Right lobe of liver (tissue), 6 donors: ENCODE measurements around the gene PRKCZ. TPM values are rescaled to one million over a fixed set of nuclear protein-coding genes. Genes with fewer than 3 reads are reported as not detected.
"Not testable (repeated sequence)": the region's sequence is repeated elsewhere in the genome, so short reads cannot be mapped to it uniquely, and the experiment has no call there.

Experiments
- ATAC-seq, 4 donors: fragments of 200-7000 bp; cut with Tn5 transposase; one replicate each; pipeline ENCODE4 v1.9.1; 2020; ENCODE audit warnings: mild to moderate bottlenecking in 4 of 4, moderate library complexity in 4 of 4
- DNase-seq, 3 donors: peaks; one replicate each; pipeline ENCODE4 v3.0.0-alpha.2; 2020
- H3K27ac ChIP-seq, 3 donors: fragments of 200-600 bp; one replicate each; pipeline ENCODE4 v1.8.0; 2022
- H3K27me3 ChIP-seq, 2 donors: fragments of 200-600 bp; one replicate each; pipeline ENCODE4 v1.8.0; 2022
- H3K36me3 ChIP-seq, 4 donors: fragments of 200-600 bp; sonication (generic) in 1 of 4; one replicate each; pipeline versions ENCODE4 v1.5.1 to v1.8.0; 2017 to 2022; ENCODE audit warnings: control low read depth in 1 of 4
- H3K4me1 ChIP-seq, 4 donors: fragments of 200-600 bp; sonication (generic) in 1 of 4; one replicate each; pipeline versions ENCODE4 v1.5.1 to v1.8.0; 2017 to 2022; ENCODE audit warnings: control low read depth in 1 of 4
- H3K4me3 ChIP-seq, 3 donors: fragments of 200-600 bp; one replicate each; pipeline ENCODE4 v1.8.0; 2022
- H3K9me3 ChIP-seq, 4 donors: fragments of 200-600 bp; sonication (generic) in 1 of 4; one replicate each; pipeline versions ENCODE4 v1.5.1 to v1.8.0; 2017 to 2022; ENCODE audit warnings: control low read depth in 1 of 4
- POLR2A ChIP-seq: fragments of 450-650 bp; IDR thresholded peaks from one replicate; pipeline ENCODE4 v1.6.1; 2017; ENCODE audit warnings: antibody characterized with exemption, mild to moderate bottlenecking
- WGBS: methylation state at CpG from one replicate; pipeline ENCODE4 v1.1.6; 2018; ENCODE audit warnings: low coverage, low lambda C conversion rate; ENCODE audit not compliant: insufficient coverage; ENCODE audit errors: missing lambda C conversion rate; 5-methylcytosine and 5-hydroxymethylcytosine counted together
- intact Hi-C, 2 donors: fragments of 100-400 bp; cut with DNase I; formaldehyde crosslinking; loops; one replicate each; pipeline versions ENCODE4 v1.11.2 to v1.14.1; 2022
- total RNA-seq, 6 experiments: library from RNA; depleted of rRNA in 2 of 6; stranded (reverse); fragments of >200 nt in 2 of 6; fragmentation: NEBNext Ultra II Directional in 3 of 6; extraction: Animal tissue kit (Norgen Biotek cat#: 25700) in 3 of 6; gene quantifications; one replicate each; pipeline versions ENCODE4 v1.1.0 to v1.2.4, GENCODE V29; 2016 to 2023
- TF ChIP-seq, protein P1 (sequence below), 4 donors: fragments of 200-600 bp in 3 of 4; fragments of 450-650 bp in 1 of 4; IDR thresholded peaks; one replicate each; pipeline versions ENCODE4 v1.5.1 to v1.8.0; 2016 to 2022; ENCODE audit warnings: antibody characterized with exemption in 4 of 4, mild to moderate bottlenecking in 2 of 4
- donor health status: DM: no; HTN: yes; CAD: no.
- donor health status: DM: no; HTN: no; CAD: no.
- donor health status: DM: no; HTN: no; CAD: no.
- donor health status: DM: no; HTN: yes; CAD: no.
- donor health status: DM: no; HTN: yes; CAD: no.

Gene PRKCZ
- total RNA-seq, 6 experiments from 2014 or later, result 10.3 to 20.1 (median 15.8) TPM

DNA sequence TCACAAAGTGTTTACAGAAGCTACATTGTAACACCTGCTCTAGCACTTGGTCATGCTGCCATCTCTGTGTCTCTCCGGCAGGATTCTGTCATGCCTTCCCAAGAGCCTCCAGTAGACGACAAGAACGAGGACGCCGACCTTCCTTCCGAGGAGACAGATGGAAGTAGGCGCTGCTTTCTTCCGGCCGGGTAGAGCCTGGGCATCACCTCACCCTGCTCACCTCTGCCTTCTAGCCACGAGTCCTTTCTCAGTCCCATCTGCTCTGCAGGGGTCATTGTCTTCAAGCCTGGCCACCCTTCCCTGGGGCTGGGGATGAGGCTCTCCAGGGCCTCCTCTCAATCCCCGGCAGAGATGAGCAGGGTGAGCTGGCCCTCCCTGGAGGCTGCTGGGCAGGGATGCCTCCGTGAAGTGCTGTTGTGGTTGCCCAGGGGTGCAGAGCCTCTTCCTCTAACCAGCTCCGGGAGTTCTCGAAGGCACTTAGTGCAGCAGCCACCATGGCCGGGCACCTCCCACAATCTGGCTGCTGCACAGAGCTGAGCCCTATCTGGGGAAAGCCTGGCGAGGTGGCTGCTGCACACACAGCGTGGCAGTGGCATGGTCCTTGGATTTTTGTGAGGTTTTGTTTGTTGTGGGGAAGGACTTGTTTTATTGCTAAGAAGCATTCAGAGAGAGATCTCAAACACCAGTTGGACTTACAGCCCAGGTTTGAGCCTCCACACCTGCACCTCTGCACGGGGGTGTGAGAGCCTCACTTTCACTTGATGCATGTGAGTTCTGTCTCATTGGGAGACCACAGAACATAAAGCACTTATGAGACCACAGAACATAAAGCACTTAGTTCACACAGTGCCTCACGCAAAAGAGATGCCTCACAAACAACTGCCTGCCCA is 96.0 kb downstream of the PRKCZ start:
- DNase-seq (peak in 1 of 3 donors; percentile 48), ATAC-seq (no peak)
- WGBS, result 94% methylated on average over 10 of the region's 19 CpGs

GRCh38 chr1:2146836-2147517 is 96.8 kb downstream of the PRKCZ start:
- WGBS, result 92% methylated on average over 11 of the region's 11 CpGs

More for the DNA sequence above, 96.0 kb downstream of the PRKCZ start:
- peaks cover 0 to 8% (median 0%) of the 10 kb centered on the region in 4 donors for H3K36me3 ChIP-seq
- TF ChIP-seq POLR2A, result no peak
- TF ChIP-seq, protein P1, sequence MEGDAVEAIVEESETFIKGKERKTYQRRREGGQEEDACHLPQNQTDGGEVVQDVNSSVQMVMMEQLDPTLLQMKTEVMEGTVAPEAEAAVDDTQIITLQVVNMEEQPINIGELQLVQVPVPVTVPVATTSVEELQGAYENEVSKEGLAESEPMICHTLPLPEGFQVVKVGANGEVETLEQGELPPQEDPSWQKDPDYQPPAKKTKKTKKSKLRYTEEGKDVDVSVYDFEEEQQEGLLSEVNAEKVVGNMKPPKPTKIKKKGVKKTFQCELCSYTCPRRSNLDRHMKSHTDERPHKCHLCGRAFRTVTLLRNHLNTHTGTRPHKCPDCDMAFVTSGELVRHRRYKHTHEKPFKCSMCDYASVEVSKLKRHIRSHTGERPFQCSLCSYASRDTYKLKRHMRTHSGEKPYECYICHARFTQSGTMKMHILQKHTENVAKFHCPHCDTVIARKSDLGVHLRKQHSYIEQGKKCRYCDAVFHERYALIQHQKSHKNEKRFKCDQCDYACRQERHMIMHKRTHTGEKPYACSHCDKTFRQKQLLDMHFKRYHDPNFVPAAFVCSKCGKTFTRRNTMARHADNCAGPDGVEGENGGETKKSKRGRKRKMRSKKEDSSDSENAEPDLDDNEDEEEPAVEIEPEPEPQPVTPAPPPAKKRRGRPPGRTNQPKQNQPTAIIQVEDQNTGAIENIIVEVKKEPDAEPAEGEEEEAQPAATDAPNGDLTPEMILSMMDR (IDR thresholded peaks at IDR 0.05), result no peak
- intact Hi-C loops, result no loop called here
- H3K27ac ChIP-seq, result no peak overlapping the region
- H3K27me3 ChIP-seq, result no peaks in the 10 kb centered on the region
- no peaks in the 10 kb centered on the region for H3K4me1 ChIP-seq
- no peak overlapping the region for H3K4me3 ChIP-seq
- H3K9me3 ChIP-seq, result no peaks in the 10 kb centered on the region

GRCh38 chr1:2147869-2148268 is 97.7 kb downstream of the PRKCZ start:
- H3K4me3 ChIP-seq, H3K9me3 ChIP-seq, ATAC-seq, H3K27me3 ChIP-seq, H3K4me1 ChIP-seq, H3K27ac ChIP-seq, DNase-seq, H3K36me3 ChIP-seq, intact Hi-C loops: not testable (repeated sequence)
- 95% methylated on average over 5 of the region's 5 CpGs for WGBS

More at GRCh38 chr1:2146836-2147517, 96.8 kb downstream of the PRKCZ start:
- H3K36me3 ChIP-seq, result peaks cover 0 to 8% (median 0%) of the 10 kb centered on the region in 4 donors
- TF ChIP-seq, protein P1 (IDR thresholded peaks at IDR 0.05), result no peak
- TF ChIP-seq POLR2A, result no peak
- H3K27ac ChIP-seq, result no peak overlapping the region
- no peak overlapping the region for H3K4me3 ChIP-seq
- no peaks in the 10 kb centered on the region for H3K9me3 ChIP-seq
- ATAC-seq, result no peak
- intact Hi-C loops, result no loop called here
- H3K4me1 ChIP-seq, result no peaks in the 10 kb centered on the region
- no peaks in the 10 kb centered on the region for H3K27me3 ChIP-seq
- DNase-seq, result no peak

DNA sequence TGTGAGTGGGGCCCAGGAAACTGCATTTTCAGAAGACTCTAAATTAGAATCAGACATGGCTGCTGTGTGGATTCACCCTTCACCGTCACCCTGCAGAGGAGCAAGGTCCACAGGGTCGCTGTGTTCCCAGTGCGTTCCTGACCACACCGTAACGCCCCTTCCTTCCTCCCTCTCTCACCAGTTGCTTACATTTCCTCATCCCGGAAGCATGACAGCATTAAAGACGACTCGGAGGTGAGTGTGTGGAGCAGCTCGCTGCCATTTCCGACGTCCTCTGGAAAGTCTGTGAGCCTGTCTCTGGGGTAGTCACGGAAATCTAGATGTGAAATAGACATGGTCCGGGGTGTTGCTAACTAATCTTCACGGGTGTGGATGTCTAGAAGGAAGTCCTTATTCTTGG is 98.5 kb downstream of the PRKCZ start:
- no peak for TF ChIP-seq POLR2A
- TF ChIP-seq, protein P1 (IDR thresholded peaks at IDR 0.05), result no peak
- intact Hi-C loops, result no loop called here
- ATAC-seq, result peak; percentile 67 to 80 (median 72)

DNA sequence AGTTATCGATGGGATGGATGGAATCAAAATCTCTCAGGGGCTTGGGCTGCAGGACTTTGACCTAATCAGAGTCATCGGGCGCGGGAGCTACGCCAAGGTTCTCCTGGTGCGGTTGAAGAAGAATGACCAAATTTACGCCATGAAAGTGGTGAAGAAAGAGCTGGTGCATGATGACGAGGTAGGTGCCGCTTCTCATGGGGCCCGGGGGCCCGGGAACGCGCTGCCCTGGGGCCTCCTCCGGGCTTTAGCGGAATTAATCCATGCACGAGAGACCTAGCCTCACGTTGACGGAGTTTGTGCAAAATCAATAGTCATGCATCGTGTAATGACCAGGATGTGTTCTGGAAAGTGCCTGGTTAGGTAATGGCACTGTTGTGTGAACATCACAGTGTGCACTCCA is 100.6 kb downstream of the PRKCZ start:
- H3K36me3 ChIP-seq, result peaks cover 0 to 8% (median 0%) of the 10 kb centered on the region in 4 donors
- no peak for ATAC-seq
- no peaks in the 10 kb centered on the region for H3K9me3 ChIP-seq
- H3K4me3 ChIP-seq, result no peak overlapping the region
- no peak overlapping the region for H3K27ac ChIP-seq
- intact Hi-C loops, result no loop called here
- no CpG with 5 or more reads among the region's 19 CpGs for WGBS
- H3K27me3 ChIP-seq, result no peaks in the 10 kb centered on the region
- no peaks in the 10 kb centered on the region for H3K4me1 ChIP-seq
- TF ChIP-seq, protein P1 (IDR thresholded peaks at IDR 0.05), result no peak
- TF ChIP-seq POLR2A, result no peak
- DNase-seq, result no peak

More for the DNA sequence above, 98.5 kb downstream of the PRKCZ start:
- Histone ChIP-seq H3K4me1 (no peaks in the 10 kb centered on the region), H3K36me3 (peaks cover 0 to 8% (median 0%) of the 10 kb centered on the region in 4 donors), H3K27ac (peak overlapping the region in 2 of 3 donors; percentile 33 to 47), H3K27me3 (no peaks in the 10 kb centered on the region), H3K9me3 (no peaks in the 10 kb centered on the region), H3K4me3 (no peak overlapping the region)
- WGBS, result 61% methylated on average over 6 of the region's 14 CpGs
- DNase-seq, result no peak
